OCI-LY7 (cell line): Measurements from ENCODE around the gene ADAMTSL3. TPM values are rescaled to one million over a fixed set of nuclear protein-coding genes. Genes with fewer than 3 reads are reported as not detected.

ENCODE experiments used
- BruUV-seq: library from RNA; stranded (reverse); fragments of 400-500 nt; replicated peaks from 2 replicates; lab custom pipeline; 2021; lab: Mats Ljungman, UMichigan
- CTCF ChIA-PET: fragments of 300-600 bp; sonication (Branson Sonifier 250); formaldehyde crosslinking; loops from one replicate; lab custom pipeline; 2022; ENCODE audit warnings: antibody characterized with exemption; ENCODE audit not compliant: unreplicated experiment; lab: Charles Lee
- POLR2A ChIA-PET: fragments of 300-600 bp; sonication (Branson Sonifier 250); formaldehyde crosslinking; loops from one replicate; lab custom pipeline; 2022; ENCODE audit warnings: antibody characterized with exemption; lab: Charles Lee
- DNase-seq: peaks from one replicate; pipeline ENCODE4 v3.0.0-alpha.2; 2015; ENCODE audit warnings: low spot score
- H2AFZ ChIP-seq: fragments of 200-600 bp; sonication (generic), shearing (Covaris generic); 2 replicates; pipeline ENCODE4 v1.6.1; 2014; ENCODE audit warnings: mild to moderate bottlenecking, antibody characterized with exemption, low read length, moderate library complexity
- H3K27ac ChIP-seq: fragments of 200-600 bp; sonication (generic); 2 replicates; pipeline ENCODE4 v1.5.1; 2014; ENCODE audit warnings: mixed run types, low read depth, mild to moderate bottlenecking, moderate library complexity, low read length, inconsistent platforms; ENCODE audit not compliant: poor library complexity, severe bottlenecking
- H3K36me3 ChIP-seq: fragments of 200-600 bp; sonication (generic); 2 replicates; pipeline ENCODE4 v1.6.1; 2014; ENCODE audit warnings: mild to moderate bottlenecking, antibody characterized with exemption, low read length, moderate library complexity, mixed read lengths; ENCODE audit not compliant: insufficient read depth
- H3K4me1 ChIP-seq: fragments of 200-600 bp; sonication (generic); 2 replicates; pipeline ENCODE4 v1.5.1; 2014; ENCODE audit warnings: mild to moderate bottlenecking, low read length; ENCODE audit not compliant: insufficient read depth, poor library complexity, severe bottlenecking
- H3K4me2 ChIP-seq: fragments of 200-600 bp; sonication (generic); 2 replicates; pipeline ENCODE4 v1.6.1; 2014; ENCODE audit warnings: mild to moderate bottlenecking, low read length
- H3K4me3 ChIP-seq: fragments of 200-600 bp; sonication (generic); 2 replicates; pipeline ENCODE4 v1.5.1; 2014; ENCODE audit warnings: mild to moderate bottlenecking, low read depth, low read length; ENCODE audit not compliant: poor library complexity, severe bottlenecking
- H3K79me2 ChIP-seq: fragments of 200-600 bp; sonication (generic); 2 replicates; pipeline ENCODE4 v1.6.1; 2016; ENCODE audit warnings: low read depth, mild to moderate bottlenecking, low read length, moderate library complexity, mixed read lengths; ENCODE audit not compliant: insufficient read depth
- H3K9me2 ChIP-seq: fragments of 200-600 bp; sonication (generic); 2 replicates; pipeline ENCODE4 v1.6.1; 2016; ENCODE audit warnings: mild to moderate bottlenecking, low read length, mixed read lengths; ENCODE audit not compliant: insufficient read depth
- H3K9me3 ChIP-seq: fragments of 200-600 bp; sonication (generic); 2 replicates; pipeline ENCODE4 v1.6.1; 2014; ENCODE audit warnings: mild to moderate bottlenecking, mixed run types, low read length, mixed read lengths
- H4K20me1 ChIP-seq: fragments of 200-600 bp; sonication (generic); 2 replicates; pipeline ENCODE4 v1.6.1; 2014; ENCODE audit warnings: mild to moderate bottlenecking, antibody characterized with exemption, low read length, moderate library complexity, mixed read lengths; ENCODE audit not compliant: insufficient read depth
- EZH2phosphoT487 ChIP-seq: fragments of 200-600 bp; sonication (generic); IDR thresholded peaks from 2 replicates; pipeline ENCODE4 v1.6.1; 2018; ENCODE audit warnings: low read depth, borderline replicate concordance, mild to moderate bottlenecking, mixed run types, antibody characterized with exemption, low read length, moderate library complexity, mixed read lengths
- intact Hi-C: fragments of 100-400 bp; cut with micrococcal nuclease; formaldehyde crosslinking; loops from one replicate; pipeline ENCODE4 v1.10.0; 2022; ENCODE audit not compliant: unreplicated experiment
- total RNA-seq, 2 experiments: library from RNA; depleted of rRNA in 1 of 2; stranded (reverse); fragments of >200 nt in 1 of 2; shearing (Covaris generic) in 1 of 2; gene quantifications; 2 replicates each; pipeline ENCODE4 v1.2.3, GENCODE V29; 2014 to 2022
- TF ChIP-seq, protein P1 (sequence below): fragments of 200-600 bp; sonication (generic); conservative IDR thresholded peaks from 2 replicates; pipeline ENCODE4 v1.5.1; 2014; ENCODE audit warnings: mild to moderate bottlenecking, antibody characterized with exemption, low read length, moderate library complexity, mixed read lengths

Gene ADAMTSL3
- total RNA-seq, 2 experiments from 2014 or later = not detected

DNA sequence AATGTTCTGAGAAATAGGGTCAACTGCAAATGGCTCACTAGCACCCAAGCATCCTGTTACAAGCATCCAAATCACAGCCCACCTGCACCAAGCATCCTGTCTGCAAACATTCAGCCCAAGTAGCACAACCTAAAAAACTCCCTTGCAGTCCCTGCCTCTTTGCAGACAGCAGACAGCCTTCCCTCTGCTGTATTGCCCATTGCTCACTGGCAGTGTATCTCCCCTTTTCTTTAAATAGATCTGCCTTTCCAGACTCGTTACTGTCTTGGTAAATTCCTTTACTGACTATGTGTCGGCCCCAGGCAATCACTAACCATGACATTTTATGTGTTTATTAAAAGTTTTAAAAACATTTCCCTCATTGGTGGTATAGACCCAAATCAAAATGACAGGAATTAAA is 155.4 kb downstream of the ADAMTSL3 start:
- BruUV-seq = no TSS peak
- ChIA-PET POLR2A (no interaction called here), CTCF (no interaction called here)
- no peaks in the 10 kb centered on the region for H3K9me2 ChIP-seq
- no peaks in the 10 kb centered on the region for H3K36me3 ChIP-seq
- DNase-seq = no peak
- H3K4me3 ChIP-seq = no peak overlapping the region
- H4K20me1 ChIP-seq = no peaks in the 10 kb centered on the region
- TF ChIP-seq EZH2phosphoT487 = no peak
- TF ChIP-seq, protein P1, sequence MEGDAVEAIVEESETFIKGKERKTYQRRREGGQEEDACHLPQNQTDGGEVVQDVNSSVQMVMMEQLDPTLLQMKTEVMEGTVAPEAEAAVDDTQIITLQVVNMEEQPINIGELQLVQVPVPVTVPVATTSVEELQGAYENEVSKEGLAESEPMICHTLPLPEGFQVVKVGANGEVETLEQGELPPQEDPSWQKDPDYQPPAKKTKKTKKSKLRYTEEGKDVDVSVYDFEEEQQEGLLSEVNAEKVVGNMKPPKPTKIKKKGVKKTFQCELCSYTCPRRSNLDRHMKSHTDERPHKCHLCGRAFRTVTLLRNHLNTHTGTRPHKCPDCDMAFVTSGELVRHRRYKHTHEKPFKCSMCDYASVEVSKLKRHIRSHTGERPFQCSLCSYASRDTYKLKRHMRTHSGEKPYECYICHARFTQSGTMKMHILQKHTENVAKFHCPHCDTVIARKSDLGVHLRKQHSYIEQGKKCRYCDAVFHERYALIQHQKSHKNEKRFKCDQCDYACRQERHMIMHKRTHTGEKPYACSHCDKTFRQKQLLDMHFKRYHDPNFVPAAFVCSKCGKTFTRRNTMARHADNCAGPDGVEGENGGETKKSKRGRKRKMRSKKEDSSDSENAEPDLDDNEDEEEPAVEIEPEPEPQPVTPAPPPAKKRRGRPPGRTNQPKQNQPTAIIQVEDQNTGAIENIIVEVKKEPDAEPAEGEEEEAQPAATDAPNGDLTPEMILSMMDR = no peak
- H3K27ac ChIP-seq = no peak overlapping the region
- intact Hi-C loops = no loop called here
- H3K9me3 ChIP-seq = 0 out of 2 replicates have a peak, but pooled peaks cover 5% of the 10 kb centered on the region
- H3K4me2 ChIP-seq = no peak overlapping the region
- no peak overlapping the region for H2AFZ ChIP-seq
- H3K4me1 ChIP-seq = no peaks in the 10 kb centered on the region
- no peaks in the 10 kb centered on the region for H3K79me2 ChIP-seq

GRCh38 chr15:83810110-83810509 is 156.2 kb downstream of the ADAMTSL3 start:
- TF ChIP-seq EZH2phosphoT487 = no peak
- TF ChIP-seq, protein P1 = no peak
- ChIA-PET POLR2A (no interaction called here), CTCF (no interaction called here)
- 0 out of 2 replicates have a peak, but pooled peaks cover 5% of the 10 kb centered on the region for H3K9me3 ChIP-seq
- no TSS peak for BruUV-seq
- no peaks in the 10 kb centered on the region for H3K4me1 ChIP-seq
- no peak overlapping the region for H2AFZ ChIP-seq
- no peak for DNase-seq
- H3K79me2 ChIP-seq = no peaks in the 10 kb centered on the region
- no peak overlapping the region for H3K4me2 ChIP-seq
- no peaks in the 10 kb centered on the region for H4K20me1 ChIP-seq
- H3K27ac ChIP-seq = no peak overlapping the region
- no peaks in the 10 kb centered on the region for H3K9me2 ChIP-seq
- intact Hi-C loops = no loop called here
- no peak overlapping the region for H3K4me3 ChIP-seq
- H3K36me3 ChIP-seq = no peaks in the 10 kb centered on the region

DNA sequence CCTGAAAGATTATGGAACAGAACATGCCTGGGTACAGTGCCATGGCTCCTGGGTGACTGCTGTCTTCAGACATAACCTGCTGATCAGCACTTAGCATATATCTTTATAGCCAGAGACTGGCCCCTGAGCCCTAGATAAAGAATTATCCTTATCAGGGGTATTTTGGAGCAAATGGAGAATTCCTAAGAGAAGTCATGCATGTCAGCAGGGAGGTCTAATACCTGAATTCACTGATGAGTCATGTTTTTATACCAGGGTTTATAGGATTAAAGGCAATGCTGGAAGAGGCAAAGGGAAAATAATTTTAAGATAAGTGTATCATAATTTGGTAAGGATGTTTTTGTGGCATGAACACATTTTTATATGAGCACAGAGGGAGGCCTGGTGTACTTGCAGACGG is 159.8 kb downstream of the ADAMTSL3 start:
- POLR2A ChIA-PET = no interaction called here
- Histone ChIP-seq H3K9me2 (no peaks in the 10 kb centered on the region), H3K79me2 (no peaks in the 10 kb centered on the region), H3K9me3 (no peaks in the 10 kb centered on the region), H3K4me2 (no peak overlapping the region), H3K4me3 (no peak overlapping the region), H3K36me3 (no peaks in the 10 kb centered on the region), H3K4me1 (no peaks in the 10 kb centered on the region), H2AFZ (no peak overlapping the region), H3K27ac (no peak overlapping the region), H4K20me1 (no peaks in the 10 kb centered on the region)
- TF ChIP-seq, protein P1 = no peak
- no peak for TF ChIP-seq EZH2phosphoT487
- BruUV-seq = no TSS peak
- DNase-seq = no peak
- intact Hi-C loops = no loop called here
- CTCF ChIA-PET = no interaction called here
